ENCODE data around the gene DPP6.

Gene DPP6

DNA sequence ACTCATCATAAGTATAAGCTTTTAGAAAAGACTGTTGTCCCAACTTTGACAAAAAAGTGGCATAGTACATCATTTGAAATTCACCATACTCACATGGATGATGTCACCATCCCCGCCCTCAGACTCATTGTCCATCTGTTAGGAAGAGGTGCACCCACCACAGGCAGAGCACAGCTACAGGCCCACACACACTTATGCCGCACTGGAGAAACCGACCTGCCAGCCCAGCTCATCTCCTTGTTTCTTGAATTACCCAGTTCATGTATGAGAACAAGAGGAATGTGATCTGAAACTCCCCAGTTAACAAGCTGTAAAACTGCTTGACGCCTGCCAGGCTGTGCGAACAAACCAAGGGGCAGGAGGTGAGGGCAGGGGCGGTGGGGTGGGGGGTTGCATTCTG lies 312.0 kb downstream of the DPP6 start:
- Histone ChIP-seq H3K9ac (ENCODE audit: low read depth, low read length, poor library complexity, severe bottlenecking) (no peak overlapping the region), H3F3A (ENCODE audit: low read depth) (no peaks in the 10 kb centered on the region), H3K4me1 (ENCODE audit: insufficient read depth, low read length, poor library complexity, severe bottlenecking) (no peaks in the 10 kb centered on the region), H4K20me1 (ENCODE audit: insufficient read depth, low read length, poor library complexity, severe bottlenecking) (no peaks in the 10 kb centered on the region), H3K9me3 (ENCODE audit: insufficient read depth, low read depth, low read length) (peaks cover 4% of the 10 kb centered on the region; the same call in 1 of the 2 replicates), H3K79me2 (ENCODE audit: insufficient read depth, low read length) (no peaks in the 10 kb centered on the region), H3K9me2 (replicated peaks; ENCODE audit: low read depth, low read length) (no peaks in the 10 kb centered on the region), H3K4me3 (ENCODE audit: low read length, poor library complexity, severe bottlenecking) (no peak overlapping the region), H3K4me2 (ENCODE audit: low read depth, low read length, poor library complexity, severe bottlenecking) (no peak overlapping the region), H2AFZ (ENCODE audit: low read length) (no peak overlapping the region), H3K27me3 (ENCODE audit: insufficient read depth, low read length, poor library complexity, severe bottlenecking) (no peaks in the 10 kb centered on the region), H3K36me3 (ENCODE audit: insufficient read depth, low read length) (no peaks in the 10 kb centered on the region)
- TF ChIP-seq, protein P1, sequence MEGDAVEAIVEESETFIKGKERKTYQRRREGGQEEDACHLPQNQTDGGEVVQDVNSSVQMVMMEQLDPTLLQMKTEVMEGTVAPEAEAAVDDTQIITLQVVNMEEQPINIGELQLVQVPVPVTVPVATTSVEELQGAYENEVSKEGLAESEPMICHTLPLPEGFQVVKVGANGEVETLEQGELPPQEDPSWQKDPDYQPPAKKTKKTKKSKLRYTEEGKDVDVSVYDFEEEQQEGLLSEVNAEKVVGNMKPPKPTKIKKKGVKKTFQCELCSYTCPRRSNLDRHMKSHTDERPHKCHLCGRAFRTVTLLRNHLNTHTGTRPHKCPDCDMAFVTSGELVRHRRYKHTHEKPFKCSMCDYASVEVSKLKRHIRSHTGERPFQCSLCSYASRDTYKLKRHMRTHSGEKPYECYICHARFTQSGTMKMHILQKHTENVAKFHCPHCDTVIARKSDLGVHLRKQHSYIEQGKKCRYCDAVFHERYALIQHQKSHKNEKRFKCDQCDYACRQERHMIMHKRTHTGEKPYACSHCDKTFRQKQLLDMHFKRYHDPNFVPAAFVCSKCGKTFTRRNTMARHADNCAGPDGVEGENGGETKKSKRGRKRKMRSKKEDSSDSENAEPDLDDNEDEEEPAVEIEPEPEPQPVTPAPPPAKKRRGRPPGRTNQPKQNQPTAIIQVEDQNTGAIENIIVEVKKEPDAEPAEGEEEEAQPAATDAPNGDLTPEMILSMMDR (conservative IDR thresholded peaks at IDR 0.05; ENCODE audit: low read length) = no peak
- TF ChIP-seq EZH2phosphoT487 (IDR thresholded peaks at IDR 0.05; ENCODE audit: borderline replicate concordance) = no peak

DNA sequence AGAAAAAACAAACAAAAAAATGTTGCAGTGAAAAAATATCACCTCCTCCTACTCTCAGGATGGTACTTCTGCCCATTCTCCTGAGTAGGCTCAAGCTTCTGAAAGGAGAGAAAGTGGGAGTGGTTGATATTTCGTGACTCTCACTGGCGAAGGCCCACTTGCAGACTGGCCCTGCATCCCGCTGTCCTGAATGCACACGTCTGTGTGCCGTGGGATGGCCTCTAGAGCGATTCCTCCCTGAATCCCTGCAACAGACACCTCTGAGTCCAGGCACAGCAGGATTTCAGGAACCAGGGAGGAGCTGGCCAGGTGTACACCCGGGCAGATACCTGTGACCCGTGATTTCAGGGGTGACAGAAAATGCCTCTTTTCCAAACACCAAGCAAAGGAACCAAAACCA lies 319.2 kb downstream of the DPP6 start:
- H3K4me1 ChIP-seq (ENCODE audit: insufficient read depth, low read length, poor library complexity, severe bottlenecking) = no peaks in the 10 kb centered on the region
- no peak overlapping the region for H3K4me3 ChIP-seq (ENCODE audit: low read length, poor library complexity, severe bottlenecking)
- no peaks in the 10 kb centered on the region for H3K27me3 ChIP-seq (ENCODE audit: insufficient read depth, low read length, poor library complexity, severe bottlenecking)
- no peaks in the 10 kb centered on the region for H3K9me2 ChIP-seq (replicated peaks; ENCODE audit: low read depth, low read length)
- H2AFZ ChIP-seq (ENCODE audit: low read length) = no peak overlapping the region
- 0 out of 2 replicates have a peak, but pooled peaks cover 2% of the 10 kb centered on the region for H3K9me3 ChIP-seq (ENCODE audit: insufficient read depth, low read depth, low read length)
- H4K20me1 ChIP-seq (ENCODE audit: insufficient read depth, low read length, poor library complexity, severe bottlenecking) = no peaks in the 10 kb centered on the region
- no peak overlapping the region for H3K9ac ChIP-seq (ENCODE audit: low read depth, low read length, poor library complexity, severe bottlenecking)
- H3F3A ChIP-seq (ENCODE audit: low read depth) = no peaks in the 10 kb centered on the region
- no peak overlapping the region for H3K4me2 ChIP-seq (ENCODE audit: low read depth, low read length, poor library complexity, severe bottlenecking)
- no peaks in the 10 kb centered on the region for H3K79me2 ChIP-seq (ENCODE audit: insufficient read depth, low read length)
- TF ChIP-seq, protein P1 (conservative IDR thresholded peaks at IDR 0.05; ENCODE audit: low read length) = no peak
- no peak for TF ChIP-seq EZH2phosphoT487 (IDR thresholded peaks at IDR 0.05; ENCODE audit: borderline replicate concordance)
- H3K36me3 ChIP-seq (ENCODE audit: insufficient read depth, low read length) = no peaks in the 10 kb centered on the region

DNA sequence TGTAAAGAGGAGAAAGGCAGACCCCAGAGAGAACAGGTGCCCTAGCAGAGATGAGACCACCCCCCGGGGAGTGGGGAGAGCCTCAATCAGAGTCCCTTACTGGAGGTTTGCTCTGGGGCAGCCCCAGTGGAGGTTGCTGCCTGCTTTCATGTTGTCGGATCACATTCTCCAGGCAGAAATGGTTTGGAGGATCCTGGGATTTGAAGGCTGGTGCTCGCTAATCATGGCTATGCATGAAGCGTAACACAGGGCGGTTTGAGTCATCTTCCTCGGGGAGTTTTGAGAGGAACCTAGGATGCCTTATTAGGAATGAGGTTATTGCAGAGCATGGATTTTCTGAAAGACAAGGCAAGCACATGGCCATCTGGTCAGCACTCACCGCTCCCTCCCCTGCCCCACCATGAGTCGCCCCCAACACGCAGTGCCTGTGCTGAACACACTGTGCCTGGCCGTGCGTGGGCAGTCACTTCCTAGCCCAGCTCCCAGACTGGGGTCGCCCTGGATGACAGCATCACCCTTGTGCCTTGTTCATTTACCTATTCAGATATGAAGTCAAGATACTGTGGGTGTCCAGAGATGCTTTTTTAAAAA lies 319.9 kb downstream of the DPP6 start:
- no peak overlapping the region for H3K9ac ChIP-seq (ENCODE audit: low read depth, low read length, poor library complexity, severe bottlenecking)
- TF ChIP-seq, protein P1 (conservative IDR thresholded peaks at IDR 0.05; ENCODE audit: low read length) = no peak
- TF ChIP-seq EZH2phosphoT487 (IDR thresholded peaks at IDR 0.05; ENCODE audit: borderline replicate concordance) = no peak
- no peak overlapping the region for H3K4me3 ChIP-seq (ENCODE audit: low read length, poor library complexity, severe bottlenecking)
- no peaks in the 10 kb centered on the region for H3K27me3 ChIP-seq (ENCODE audit: insufficient read depth, low read length, poor library complexity, severe bottlenecking)
- no peaks in the 10 kb centered on the region for H4K20me1 ChIP-seq (ENCODE audit: insufficient read depth, low read length, poor library complexity, severe bottlenecking)
- 0 out of 2 replicates have a peak, but pooled peaks cover 2% of the 10 kb centered on the region for H3K9me3 ChIP-seq (ENCODE audit: insufficient read depth, low read depth, low read length)
- no peaks in the 10 kb centered on the region for H3K9me2 ChIP-seq (replicated peaks; ENCODE audit: low read depth, low read length)
- H2AFZ ChIP-seq (ENCODE audit: low read length) = no peak overlapping the region
- no peaks in the 10 kb centered on the region for H3F3A ChIP-seq (ENCODE audit: low read depth)
- H3K79me2 ChIP-seq (ENCODE audit: insufficient read depth, low read length) = no peaks in the 10 kb centered on the region
- H3K4me2 ChIP-seq (ENCODE audit: low read depth, low read length, poor library complexity, severe bottlenecking) = no peak overlapping the region
- H3K4me1 ChIP-seq (ENCODE audit: insufficient read depth, low read length, poor library complexity, severe bottlenecking) = no peaks in the 10 kb centered on the region
- no peaks in the 10 kb centered on the region for H3K36me3 ChIP-seq (ENCODE audit: insufficient read depth, low read length)

Measured in Loucy (cell line).